ENCODE results near the gene POC1B.

POC1B gene

DNA sequence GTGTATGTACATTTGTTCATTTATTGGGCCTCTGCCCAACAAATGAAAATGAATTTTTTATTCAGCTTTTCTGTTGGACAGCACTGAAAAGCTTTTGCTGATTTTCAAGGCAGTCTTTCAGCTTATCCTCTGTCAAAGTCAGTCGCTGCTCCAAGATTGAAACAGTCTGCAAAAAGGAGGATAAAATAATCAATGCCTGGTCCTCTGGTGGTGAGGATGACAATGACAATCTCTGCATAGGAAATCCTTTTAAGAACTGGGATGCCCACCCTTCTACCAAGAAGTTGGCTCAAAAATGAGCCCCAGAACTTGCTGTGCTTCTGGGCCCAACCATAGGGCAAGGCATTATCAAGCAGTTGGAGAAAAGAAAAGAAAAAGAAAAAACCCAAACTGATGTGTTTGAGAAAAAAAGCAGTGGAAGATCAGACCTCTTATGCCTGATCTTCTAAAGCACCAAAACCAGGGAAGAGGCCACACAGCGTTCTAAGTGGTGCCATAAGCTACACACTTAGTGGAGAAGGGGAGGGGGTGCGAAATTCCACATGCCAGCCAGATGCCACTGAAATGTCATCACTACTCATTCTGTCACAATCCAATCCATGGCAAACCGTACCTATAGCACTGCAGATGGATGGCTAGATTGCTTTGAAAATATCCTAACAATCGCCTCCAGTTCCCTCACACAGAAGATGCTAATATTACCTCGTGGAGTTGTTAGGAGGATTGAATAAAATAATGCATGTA, 104.6 kb downstream of the POC1B start:
- peak; percentile 18 for DNase-seq (ENCODE audit: low read depth)

DNA sequence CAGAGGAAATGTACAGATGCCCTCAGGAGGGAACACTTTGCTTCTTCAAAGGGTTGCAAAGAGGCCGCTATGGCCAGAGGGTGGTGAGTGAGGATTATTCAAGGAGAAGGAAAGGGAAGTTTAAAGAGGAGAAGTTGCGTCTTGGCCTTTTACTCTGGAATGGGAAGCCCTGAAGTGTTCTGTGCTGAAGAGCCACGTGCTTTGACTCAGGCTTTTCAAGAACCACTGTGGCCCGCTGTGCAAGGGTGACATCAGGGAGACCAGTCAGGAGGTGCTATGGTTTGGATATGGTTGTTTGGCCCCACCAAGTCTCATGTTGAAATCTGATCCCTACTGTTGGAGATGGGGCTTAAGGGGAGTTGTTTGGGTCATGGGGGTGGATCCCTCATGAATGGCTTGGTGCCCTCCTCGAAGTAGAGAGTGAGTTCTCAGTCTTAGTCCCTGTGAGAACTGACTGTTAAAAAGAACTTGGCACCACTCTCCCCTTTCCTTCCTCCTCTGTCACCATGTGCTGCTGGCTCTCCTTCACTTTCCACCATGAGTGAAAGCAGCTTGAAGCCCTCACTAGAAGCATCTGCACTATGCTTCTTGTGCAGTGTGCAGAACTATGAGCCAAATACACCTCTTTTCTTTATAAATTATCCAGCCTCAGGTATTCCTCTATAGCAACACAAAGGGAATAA, 107.5 kb downstream of the POC1B start:
- no peak for DNase-seq (ENCODE audit: low read depth)

DNA sequence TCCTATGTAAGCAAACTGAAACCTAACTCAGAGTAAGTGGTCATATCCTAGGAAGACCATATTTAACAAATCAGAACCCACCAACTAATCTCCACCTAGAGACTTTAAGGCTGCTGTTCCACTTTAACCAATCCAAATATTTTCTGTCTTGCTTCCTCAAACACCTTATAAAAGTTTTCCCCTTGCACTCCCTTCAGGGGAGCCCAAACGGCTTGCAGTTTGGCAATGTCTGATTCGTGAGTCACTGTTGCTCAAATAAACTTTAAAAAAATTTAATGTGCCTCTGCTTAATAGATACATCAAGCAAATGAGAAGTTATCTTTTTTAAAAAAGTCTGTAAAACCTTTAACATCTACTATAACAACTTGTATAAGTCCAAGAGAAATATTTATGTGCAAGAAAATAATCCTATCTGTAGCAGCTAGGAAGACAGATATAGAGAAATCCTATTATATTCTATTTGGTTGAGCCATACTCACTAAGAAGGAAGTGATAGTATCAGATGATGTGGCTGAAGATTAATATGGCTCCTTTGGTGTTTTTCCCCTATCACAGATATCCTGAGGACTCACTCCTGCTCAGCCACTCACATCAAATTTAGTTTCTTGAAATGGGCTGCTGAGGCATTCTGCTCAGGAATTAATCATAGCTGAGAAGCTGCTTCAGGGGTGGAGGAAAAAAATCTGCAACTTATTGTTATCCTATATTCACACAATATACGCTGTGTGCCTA, 108.4 kb downstream of the POC1B start:
- peak; percentile 53 for DNase-seq (ENCODE audit: low read depth)

DNA sequence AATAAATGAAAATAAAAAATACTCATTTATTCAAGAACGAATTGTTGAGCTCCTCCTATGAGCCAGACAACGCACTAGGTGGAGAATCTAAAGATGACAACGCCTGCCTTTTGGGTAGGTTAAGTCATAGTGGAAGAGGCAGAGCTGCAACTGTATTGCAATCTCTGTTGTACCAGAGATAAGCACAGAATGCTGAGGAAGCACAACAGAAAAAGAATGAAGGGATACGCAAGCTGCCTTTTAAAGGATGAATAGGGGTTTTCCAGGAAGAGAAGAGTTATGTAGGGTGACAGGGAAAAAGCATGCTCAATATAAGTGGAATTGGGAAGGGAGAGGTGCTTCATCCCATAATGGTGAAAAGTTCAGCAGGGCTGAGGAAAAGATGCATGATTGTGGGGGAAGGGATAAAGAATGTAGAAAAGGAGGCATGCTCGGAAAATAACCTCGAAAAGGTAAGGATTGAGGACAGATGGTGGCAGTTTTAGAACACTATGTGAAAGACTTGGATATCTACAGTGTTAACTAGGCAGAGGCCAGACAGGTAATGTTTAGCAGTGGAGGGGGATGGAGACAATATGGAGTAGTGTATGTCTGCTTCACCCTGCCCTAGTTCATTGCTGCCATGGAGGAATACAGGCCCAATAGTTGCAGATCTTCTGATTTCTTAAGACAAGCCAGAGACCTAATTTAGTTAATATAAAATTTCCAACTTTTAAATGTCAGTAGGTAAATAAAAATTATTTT, 109.6 kb downstream of the POC1B start:
- no peak for DNase-seq (ENCODE audit: low read depth)

DNA sequence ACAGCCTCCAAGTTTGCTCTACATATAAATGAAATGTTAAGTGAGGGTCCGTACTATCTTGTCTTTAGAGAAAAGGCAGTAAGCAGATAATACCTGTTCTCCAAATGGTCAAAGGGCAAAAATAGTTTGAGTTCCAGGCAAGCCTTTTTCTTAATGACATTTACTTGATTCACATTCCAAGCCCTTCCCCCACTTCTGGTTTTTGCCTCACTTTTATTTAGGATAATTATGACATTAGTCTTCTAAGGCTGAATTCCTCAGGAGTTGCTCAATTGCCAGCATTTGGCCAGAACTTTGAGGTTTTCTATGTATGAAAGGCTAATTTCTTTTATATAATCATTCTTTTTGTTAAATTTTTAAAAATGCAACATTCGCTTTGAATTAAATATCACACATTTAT, 111.0 kb downstream of the POC1B start:
- peak; percentile 55 for DNase-seq (ENCODE audit: low read depth)

DNA sequence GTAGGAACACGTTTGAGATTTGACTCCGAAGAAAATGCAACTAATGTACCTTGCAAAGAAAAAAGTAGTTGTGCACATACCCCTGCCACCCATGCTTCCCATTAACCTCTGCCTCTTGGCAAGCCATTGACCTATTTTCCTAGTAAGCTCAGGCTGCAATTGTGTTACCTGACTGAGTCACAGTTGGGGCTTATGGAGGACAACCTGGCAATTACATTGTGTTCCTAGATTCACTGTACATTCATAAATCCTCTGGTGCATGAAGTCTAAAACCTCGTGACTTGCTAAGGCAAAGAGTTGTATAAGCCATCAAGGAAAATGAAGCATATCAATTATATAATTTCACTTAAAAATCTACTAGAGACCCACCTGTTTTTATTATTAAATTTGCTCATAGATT, 111.5 kb downstream of the POC1B start:
- DNase-seq (ENCODE audit: low read depth), result no peak

DNA sequence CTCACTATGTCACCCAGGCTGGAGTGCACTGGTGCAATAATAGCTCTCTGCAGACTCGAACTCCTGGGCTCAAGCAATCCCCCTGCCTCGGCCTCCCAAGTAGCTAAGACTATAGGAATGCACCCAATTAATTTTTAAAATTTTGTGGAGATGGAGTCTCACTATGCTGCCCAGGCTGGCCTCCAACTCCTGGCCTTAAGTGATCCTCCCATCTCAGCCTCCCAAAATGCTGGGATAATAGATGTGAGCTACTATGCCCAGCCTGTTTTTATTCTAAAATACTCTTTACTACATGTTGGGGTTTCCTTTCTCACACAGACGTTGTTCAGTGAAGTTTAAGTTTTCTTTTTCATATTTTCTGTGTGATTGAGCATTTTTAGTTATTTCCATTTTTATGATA, 112.6 kb downstream of the POC1B start:
- no peak for DNase-seq (ENCODE audit: low read depth)

DNA sequence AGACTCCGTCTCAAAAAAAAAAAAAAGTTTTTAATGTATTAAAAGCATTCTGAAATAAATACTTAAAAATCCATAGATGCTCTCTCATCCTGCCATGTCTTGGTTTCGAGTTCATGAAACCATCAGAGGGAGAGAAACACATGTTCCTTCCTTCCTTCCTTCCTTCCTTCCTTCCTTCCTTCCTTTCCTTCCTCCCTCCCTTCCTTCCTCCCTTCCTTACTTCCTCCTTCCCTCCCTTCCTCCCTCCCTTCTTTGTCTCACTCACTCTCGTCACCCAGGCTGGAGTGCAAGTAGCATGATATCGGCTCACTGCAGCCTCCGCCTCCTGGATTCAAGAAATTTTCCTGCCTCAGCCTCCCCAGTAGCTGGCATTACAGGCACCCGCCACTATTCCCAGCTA, 113.2 kb downstream of the POC1B start:
- DNase-seq (ENCODE audit: low read depth), result no peak

DNA sequence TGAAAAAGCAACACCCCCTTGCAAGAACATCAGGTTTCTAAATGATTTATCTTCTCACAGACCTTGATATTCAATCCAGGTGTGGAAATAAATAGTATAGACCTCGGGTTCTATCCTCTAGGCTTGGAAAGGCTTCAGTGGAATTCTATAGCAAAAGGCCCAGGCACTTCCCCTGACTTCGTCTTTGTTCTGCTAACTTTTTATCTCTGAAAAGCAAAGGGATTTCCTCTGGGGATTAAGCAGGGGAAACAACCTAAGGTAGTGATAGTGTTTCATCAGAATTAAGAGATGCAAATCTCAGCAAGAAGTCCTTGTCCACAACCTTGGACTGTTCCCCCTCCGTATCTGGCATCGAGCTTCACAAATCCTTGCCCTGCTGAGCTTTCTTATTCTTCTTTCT, 114.0 kb downstream of the POC1B start:
- DNase-seq (ENCODE audit: low read depth), result no peak

DNA sequence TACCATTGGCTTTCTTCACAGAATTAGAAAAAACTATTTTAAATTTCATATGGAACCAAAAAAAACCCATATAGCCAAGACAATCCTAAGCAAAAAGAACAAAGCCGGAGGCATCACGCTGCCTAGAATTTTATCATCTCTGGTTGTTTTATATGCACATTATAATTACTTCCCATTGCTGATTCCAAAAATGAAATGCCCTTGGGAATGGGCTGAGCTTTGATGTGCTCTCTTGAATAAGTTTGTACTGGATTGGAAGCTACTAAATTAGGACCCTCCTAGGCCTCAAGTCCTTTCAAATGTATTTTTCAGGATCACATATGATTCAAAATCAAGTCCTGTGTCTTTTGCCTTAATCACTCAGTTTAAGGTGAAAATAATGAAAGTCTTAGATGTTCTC, 114.6 kb downstream of the POC1B start:
- no peak for DNase-seq (ENCODE audit: low read depth)

DNA sequence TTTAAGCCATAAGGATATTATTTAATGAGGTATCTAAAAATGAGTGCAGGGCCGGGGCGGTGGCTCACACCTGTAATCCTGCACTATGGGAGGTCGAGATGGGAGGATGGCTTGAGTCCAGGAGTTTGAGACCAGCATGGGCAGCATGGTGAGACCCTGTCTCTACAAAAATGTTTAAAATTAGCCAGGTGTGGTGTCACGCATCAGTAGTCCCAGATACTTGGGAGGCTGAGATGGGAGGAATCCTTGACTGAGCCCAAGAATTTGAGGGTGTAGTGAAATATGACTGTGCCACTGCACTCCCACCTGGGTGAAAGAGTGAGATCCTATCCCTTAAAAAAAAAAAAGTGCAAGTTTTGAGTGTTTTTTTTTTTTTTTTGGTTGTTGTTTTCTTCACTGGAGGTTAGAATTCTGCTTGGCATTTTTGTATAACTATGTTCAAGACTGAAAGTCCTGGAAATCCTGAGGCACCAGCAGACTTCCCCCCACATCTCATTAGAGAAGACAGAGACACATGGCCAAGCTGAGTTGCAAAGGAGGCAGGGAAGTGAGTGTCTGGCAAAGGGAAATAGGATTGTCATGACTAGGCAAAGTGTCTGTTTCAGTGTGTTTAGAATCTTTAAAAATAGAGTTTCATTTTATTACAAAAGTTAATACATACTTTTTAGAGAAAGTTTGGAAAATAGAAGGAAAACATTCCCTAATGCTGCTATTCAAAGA, 120.1 kb downstream of the POC1B start:
- no peak for DNase-seq (ENCODE audit: low read depth)

DNA sequence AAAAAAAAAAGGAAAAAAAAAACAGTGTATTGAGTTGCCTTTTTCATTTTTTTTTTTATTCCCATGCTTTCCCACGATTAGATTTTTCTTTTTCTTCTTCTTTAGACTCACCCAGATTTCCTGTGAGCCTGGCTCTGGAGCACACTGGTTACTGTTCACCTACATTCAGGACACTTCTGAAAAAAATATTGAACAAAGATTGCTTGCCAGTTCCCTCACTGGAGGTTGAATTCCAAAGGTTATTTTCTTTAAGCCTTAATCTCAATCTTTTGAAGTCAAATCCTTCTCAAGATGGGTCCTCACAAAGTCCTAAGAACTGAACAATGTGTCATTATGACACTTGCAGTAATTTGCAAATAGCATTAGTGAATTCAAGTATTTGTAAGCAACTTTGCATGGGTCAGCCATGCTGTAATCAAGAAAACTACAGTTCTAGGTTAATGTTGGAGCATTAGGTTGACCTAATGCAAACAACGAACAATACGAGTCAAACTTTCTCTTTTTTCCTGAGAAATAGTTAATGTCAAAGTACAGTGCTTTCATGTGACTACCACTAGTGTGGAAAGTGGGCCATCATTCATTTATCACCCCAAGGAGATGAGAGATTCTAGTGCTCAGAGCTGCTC, 124.3 kb downstream of the POC1B start:
- DNase-seq (ENCODE audit: low read depth), result no peak

DNA sequence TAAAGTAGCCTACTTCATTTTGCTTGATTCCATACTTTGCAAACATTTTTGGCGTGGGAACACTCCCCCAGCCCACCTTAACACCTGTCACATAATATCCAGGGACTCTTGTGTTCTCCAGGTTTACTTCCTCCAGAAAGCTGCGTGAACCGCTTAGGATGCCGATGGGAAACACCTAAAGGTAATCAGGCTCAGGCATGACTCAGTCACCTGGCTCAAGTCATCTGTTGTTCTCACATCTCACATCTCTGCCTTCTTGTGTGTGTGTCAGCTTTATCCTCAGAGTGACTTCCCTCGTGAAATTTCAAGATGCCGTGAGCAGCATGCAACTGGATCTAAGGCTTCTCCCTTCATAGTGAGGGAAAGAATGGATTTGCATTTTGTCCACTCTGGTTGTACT, 125.4 kb downstream of the POC1B start:
- DNase-seq (ENCODE audit: low read depth), result no peak

DNA sequence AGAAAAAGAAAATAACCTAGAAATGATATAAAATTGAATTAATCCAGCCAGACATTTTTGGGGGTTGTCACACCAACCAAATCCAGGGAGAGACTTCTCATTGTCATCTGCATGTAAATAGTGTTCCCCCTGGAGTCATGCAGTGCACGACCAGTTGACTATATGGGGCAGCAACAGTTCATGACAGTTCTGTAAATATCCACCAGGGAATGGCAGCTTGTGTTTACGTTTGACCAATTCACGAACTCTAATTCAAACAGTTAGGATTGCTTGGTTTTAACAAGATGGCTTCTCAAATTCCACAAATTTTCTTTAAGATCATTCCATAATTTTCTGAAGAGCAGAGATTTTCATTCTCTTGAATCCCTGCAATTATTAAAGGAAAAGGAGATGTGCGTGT, 130.1 kb downstream of the POC1B start:
- DNase-seq (ENCODE audit: low read depth), result no peak

DNA sequence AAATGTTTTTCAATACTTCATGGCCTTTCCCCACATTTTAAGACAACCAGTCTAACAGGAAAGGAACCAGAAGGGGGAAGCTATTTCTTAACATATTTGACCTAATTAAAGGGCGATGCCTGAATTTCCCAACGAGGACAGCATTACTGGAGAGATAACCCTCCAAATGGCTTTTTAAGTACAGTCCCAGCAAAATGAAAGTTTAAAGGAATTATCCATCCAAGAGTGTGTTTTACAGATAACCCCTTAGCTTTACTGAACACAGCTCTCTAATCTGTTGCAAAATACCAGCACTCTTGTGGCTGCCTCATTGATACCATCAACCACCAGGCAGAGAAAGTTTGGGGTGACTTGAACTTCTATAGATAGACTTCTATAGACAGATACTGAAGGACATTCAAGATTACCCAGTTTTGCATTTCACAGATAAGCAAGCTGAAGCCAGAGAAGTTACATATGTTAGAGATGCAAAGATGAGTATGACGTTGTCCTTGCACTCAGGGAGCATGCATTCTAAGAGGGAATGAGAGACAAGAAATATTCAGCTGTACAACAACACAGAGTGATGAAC, 132.2 kb downstream of the POC1B start:
- DNase-seq (ENCODE audit: low read depth), result no peak

DNA sequence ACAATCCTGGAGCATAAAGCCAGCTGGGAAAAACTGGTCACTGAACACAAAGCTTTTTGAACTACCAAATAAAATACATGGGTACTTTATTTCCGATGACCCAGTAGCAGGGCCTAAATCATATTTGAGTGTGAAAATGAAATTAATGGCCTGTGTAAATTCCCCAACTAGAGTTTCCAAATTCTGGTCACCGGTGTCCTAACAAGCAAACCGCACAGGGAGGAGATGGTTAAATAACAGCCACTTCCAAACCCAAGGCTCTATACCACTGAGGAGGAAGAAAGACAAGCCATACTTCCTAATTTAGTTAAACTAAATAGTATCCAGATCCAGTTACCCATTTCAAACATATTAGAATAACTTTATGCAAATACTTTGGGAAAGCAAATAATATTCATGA, 133.5 kb downstream of the POC1B start:
- no peak for DNase-seq (ENCODE audit: low read depth)

DNA sequence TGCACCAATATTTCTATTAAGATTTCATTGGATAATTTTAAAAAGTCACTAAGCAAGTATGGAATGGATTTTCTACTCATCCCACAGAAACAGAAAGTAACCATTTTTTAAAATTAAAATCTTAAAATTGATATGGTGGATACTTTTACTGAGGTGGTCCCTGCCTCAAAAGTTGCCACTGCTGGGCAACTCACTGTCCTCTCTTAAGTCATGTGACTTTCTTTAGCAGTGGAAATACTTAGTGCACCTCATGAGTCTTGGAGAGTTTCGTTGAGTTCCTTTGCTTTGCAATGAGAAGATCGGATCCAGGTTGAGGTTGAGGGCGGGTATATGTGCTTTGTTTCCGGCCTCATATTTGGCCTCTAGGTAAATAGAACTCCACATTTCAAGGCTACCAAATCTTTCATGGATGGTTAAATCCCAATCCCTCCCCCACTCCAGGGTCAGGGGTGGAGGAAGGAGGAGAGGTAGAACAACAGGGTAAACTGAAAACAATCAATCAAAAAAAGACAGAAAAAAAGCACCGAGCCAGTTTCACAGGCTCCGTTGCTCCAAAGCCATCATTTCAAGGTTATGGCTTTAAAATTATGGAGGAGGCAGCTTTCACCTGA, 134.0 kb downstream of the POC1B start:
- no peak for DNase-seq (ENCODE audit: low read depth)

DNA sequence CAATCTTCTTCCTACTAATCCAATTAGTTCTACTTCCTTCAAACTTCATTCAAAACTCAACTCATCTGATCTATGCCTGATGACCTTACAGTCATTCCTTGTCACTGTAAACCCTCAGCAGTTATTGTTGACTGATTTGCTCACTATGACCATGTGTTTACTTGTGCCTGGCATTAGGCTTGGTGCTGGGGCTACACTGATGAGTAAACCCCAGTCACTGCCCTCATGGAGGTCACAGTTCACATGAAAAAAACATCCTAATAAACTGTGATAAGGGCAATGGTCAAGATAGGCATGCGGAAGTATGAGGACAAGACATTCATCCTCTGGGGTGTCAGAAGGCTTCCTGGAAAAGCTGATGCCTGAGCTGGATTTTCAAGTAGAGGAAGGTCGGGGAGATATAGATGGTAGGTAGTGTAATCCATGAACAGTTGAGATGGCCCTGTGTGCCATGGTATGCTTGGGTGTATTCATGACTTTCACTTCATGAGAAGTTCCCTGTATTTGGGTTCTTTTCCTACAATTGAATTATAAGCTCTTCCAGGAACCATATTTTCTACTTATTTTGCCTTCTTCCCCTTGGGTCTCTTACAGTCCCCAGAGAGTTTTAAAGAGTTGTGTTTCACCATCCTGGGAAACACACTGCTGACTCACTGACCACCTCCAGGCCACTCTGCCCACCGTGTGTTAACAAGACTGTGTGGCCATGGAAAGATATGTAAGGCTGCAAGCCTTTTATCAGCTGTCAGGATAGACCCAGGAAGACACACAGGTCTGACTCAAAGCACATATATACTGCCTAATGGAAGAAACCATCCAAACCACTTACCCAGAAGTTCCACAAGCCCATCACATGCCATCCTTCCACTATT, 134.8 kb downstream of the POC1B start:
- peak; percentile 85 for DNase-seq (ENCODE audit: low read depth)

Measured in ELR (cell line).